Tibial artery (tissue), 4 donors: ENCODE measurements around the gene IL1RAPL2.

ENCODE experiments used
- DNase-seq, 2 donors: peaks; one replicate each; pipeline ENCODE4 v3.0.0-alpha.2; 2019
- H3K27ac ChIP-seq, 2 donors: fragments of 200-600 bp; sonication (generic) in 1 of 2; 1 replicate in 1 of 2; 2 replicates in 1 of 2; pipeline ENCODE4 v1.5.1; 2018 to 2019; ENCODE audit warnings: mild to moderate bottlenecking in 1 of 2
- H3K27me3 ChIP-seq, 2 donors: fragments of 200-600 bp; sonication (generic) in 1 of 2; one replicate each; pipeline versions ENCODE4 v1.5.1 to v1.6.0; 2016 to 2019
- H3K36me3 ChIP-seq, 3 donors: fragments of 200-600 bp; sonication (generic) in 2 of 3; one replicate each; pipeline ENCODE4 v1.5.1; 2016 to 2019; ENCODE audit warnings: mild to moderate bottlenecking in 2 of 3
- H3K4me1 ChIP-seq, 4 donors: fragments of 200-600 bp; sonication (generic) in 2 of 4; 1 replicate in 3 of 4; 2 replicates in 1 of 4; pipeline ENCODE4 v1.5.1; 2016 to 2019
- H3K4me3 ChIP-seq, 2 donors: fragments of 200-600 bp; sonication (generic) in 1 of 2; 1 replicate in 1 of 2; 2 replicates in 1 of 2; pipeline ENCODE4 v1.5.1; 2018 to 2019; ENCODE audit warnings: mild to moderate bottlenecking in 2 of 2
- H3K9me3 ChIP-seq, 3 donors: fragments of 200-600 bp; sonication (generic) in 1 of 3; one replicate each; pipeline ENCODE4 v1.5.1; 2016 to 2019
- CTCF ChIP-seq, 2 experiments: fragments of 200-600 bp in 1 of 2; fragments of 450-650 bp in 1 of 2; IDR thresholded peaks; one replicate each; pipeline ENCODE4 v1.5.1; 2017 to 2019; ENCODE audit warnings: antibody characterized with exemption in 2 of 2, mild to moderate bottlenecking in 1 of 2, moderate library complexity in 1 of 2
- intact Hi-C: fragments of 100-400 bp; cut with DNase I; formaldehyde crosslinking; loops from one replicate; pipeline ENCODE4 v1.15.0; 2023; ENCODE audit warnings: low total_unique reads

The IL1RAPL2 gene

GRCh38 chrX:105695451-105695850, 1129.5 kb downstream of the IL1RAPL2 start:
- H3K4me1 ChIP-seq, result no peaks in the 10 kb centered on the region
- no peaks in the 10 kb centered on the region for H3K9me3 ChIP-seq
- H3K27ac ChIP-seq, result no peak overlapping the region
- DNase-seq, result no peak
- TF ChIP-seq CTCF (IDR thresholded peaks at IDR 0.05), result no peak
- H3K36me3 ChIP-seq, result no peaks in the 10 kb centered on the region
- intact Hi-C loops, result no loop called here
- no peaks in the 10 kb centered on the region for H3K27me3 ChIP-seq
- H3K4me3 ChIP-seq, result no peak overlapping the region

- Histone ChIP-seq H3K9me3 (no peaks in the 10 kb centered on the region), H3K36me3 (no peaks in the 10 kb centered on the region), H3K4me3 (no peak overlapping the region), H3K4me1 (no peaks in the 10 kb centered on the region), H3K27ac (no peak overlapping the region), H3K27me3 (no peaks in the 10 kb centered on the region)
- no peak for DNase-seq
- TF ChIP-seq CTCF (IDR thresholded peaks at IDR 0.05), result no peak
- intact Hi-C loops, result no loop called here
Measured at GRCh38 chrX:105696870-105697269, 1130.9 kb downstream of the IL1RAPL2 start.

GRCh38 chrX:105697984-105698781, 1132.2 kb downstream of the IL1RAPL2 start:
- H3K36me3 ChIP-seq, result no peaks in the 10 kb centered on the region

GRCh38 chrX:105700331-105700730, 1134.3 kb downstream of the IL1RAPL2 start:
- Histone ChIP-seq H3K36me3 (no peaks in the 10 kb centered on the region), H3K27ac (no peak overlapping the region), H3K4me3 (no peak overlapping the region), H3K4me1 (no peaks in the 10 kb centered on the region), H3K27me3 (no peaks in the 10 kb centered on the region), H3K9me3 (no peaks in the 10 kb centered on the region)
- no peak for TF ChIP-seq CTCF (IDR thresholded peaks at IDR 0.05)
- intact Hi-C loops, result no loop called here
- DNase-seq, result no peak

More at GRCh38 chrX:105697984-105698781, 1132.2 kb downstream of the IL1RAPL2 start:
- TF ChIP-seq CTCF (IDR thresholded peaks at IDR 0.05), result no peak
- Histone ChIP-seq H3K4me1 (no peaks in the 10 kb centered on the region), H3K27ac (no peak overlapping the region), H3K9me3 (no peaks in the 10 kb centered on the region), H3K27me3 (no peaks in the 10 kb centered on the region), H3K4me3 (no peak overlapping the region)
- DNase-seq, result no peak
- intact Hi-C loops, result no loop called here

GRCh38 chrX:105701310-105702052, 1135.5 kb downstream of the IL1RAPL2 start:
- Histone ChIP-seq H3K27me3 (no peaks in the 10 kb centered on the region), H3K4me3 (no peak overlapping the region), H3K36me3 (no peaks in the 10 kb centered on the region), H3K9me3 (no peaks in the 10 kb centered on the region), H3K27ac (no peak overlapping the region), H3K4me1 (no peaks in the 10 kb centered on the region)
- intact Hi-C loops, result no loop called here
- no peak for DNase-seq
- TF ChIP-seq CTCF (IDR thresholded peaks at IDR 0.05), result no peak
